ENCODE measurements around the gene RAD51B. TPM values are rescaled to one million over a fixed set of nuclear protein-coding genes. Genes with fewer than 3 reads are reported as not detected.
A peak's percentile ranks its signal among the peaks of the same experiment; 100 is the strongest.

RAD51B gene
- total RNA-seq, 4 donors from 2014 or later, result 12.6 to 26.4 (median 16.7) TPM

DNA sequence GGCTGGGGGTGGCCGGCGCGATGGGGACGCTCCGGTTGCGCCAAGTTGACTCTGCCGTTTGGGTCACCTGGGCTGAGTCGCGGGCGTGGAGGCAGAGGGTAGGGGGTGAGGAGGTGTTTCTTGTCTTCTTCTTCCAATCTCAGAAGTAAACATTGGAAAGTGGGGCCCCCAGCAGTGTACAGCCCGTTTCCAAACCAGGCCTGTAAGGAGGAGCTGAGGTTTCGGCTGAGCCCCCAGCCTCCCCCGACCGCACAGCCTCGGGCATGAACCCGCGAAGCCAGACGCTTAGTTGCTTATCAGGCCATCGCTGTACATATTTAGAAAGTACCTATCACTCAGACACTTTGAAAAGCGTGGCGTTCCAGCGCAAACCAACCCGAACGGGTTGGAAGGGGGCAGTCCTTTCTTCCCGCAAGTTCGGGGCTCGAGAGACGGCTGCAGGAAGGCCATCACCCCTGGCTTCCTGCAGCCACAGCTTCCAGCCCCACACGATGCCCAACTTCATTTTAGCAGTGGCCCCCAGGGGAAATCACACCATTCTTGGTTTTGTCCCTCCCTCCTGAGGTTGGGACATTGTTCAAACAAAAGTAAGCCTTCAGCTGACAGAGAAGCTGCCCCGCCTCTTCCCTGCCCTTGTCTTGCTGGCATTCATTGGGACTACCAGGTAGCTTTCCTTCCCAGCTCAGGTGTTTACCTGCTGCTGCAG, 809.2 kb downstream of the RAD51B start:
- DNase-seq (ENCODE audit: low spot score in 2 of 2), result no peak
- H3K4me3 ChIP-seq, result peak overlapping the region; percentile 23 to 51 (median 38)
- no peaks in the 10 kb centered on the region for H3K9me3 ChIP-seq
- peaks cover 5 to 76% (median 32%) of the 10 kb centered on the region in 4 donors for H3K4me1 ChIP-seq
- no peaks in the 10 kb centered on the region for H3K36me3 ChIP-seq
- 39 to 46% methylated on average over 29 to 30 of the region's 30 CpGs for WGBS, 2 donors
- H3K27me3 ChIP-seq, result no peaks in the 10 kb centered on the region
- TF ChIP-seq, protein P1, sequence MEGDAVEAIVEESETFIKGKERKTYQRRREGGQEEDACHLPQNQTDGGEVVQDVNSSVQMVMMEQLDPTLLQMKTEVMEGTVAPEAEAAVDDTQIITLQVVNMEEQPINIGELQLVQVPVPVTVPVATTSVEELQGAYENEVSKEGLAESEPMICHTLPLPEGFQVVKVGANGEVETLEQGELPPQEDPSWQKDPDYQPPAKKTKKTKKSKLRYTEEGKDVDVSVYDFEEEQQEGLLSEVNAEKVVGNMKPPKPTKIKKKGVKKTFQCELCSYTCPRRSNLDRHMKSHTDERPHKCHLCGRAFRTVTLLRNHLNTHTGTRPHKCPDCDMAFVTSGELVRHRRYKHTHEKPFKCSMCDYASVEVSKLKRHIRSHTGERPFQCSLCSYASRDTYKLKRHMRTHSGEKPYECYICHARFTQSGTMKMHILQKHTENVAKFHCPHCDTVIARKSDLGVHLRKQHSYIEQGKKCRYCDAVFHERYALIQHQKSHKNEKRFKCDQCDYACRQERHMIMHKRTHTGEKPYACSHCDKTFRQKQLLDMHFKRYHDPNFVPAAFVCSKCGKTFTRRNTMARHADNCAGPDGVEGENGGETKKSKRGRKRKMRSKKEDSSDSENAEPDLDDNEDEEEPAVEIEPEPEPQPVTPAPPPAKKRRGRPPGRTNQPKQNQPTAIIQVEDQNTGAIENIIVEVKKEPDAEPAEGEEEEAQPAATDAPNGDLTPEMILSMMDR (IDR thresholded peaks at IDR 0.05), result no peak
- peak in 1 of 2 donors; percentile 0 for TF ChIP-seq POLR2A (IDR thresholded peaks at IDR 0.05)
- H3K27ac ChIP-seq, result peak overlapping the region; percentile 63 to 90 (median 84)

DNA sequence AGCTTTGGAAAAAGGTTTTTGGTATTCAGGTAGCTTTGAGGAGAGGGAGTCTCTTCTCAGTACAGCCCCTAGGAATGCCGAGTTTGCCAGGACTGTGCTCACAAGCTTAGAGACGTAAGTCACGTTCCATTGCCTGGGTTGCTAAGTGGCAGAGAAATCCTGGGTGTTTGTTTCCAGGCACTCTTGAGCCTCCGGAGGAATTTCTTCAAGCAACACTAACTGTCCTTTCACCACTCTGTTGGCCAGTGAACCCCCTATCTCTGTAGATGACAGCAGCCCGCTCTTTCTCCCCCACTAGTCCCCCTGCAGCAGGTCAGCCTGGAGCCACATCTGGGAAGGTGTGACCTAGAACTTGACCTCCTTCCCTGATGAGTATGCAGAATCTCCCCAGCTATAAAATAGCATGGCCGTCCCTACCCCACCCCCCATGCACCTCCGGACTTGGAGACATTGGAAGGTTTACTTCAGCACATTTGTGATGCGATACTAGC, 810.5 kb downstream of the RAD51B start:
- Histone ChIP-seq H3K36me3 (no peaks in the 10 kb centered on the region), H3K4me1 (peaks cover 5 to 86% (median 37%) of the 10 kb centered on the region in 4 donors), H3K4me3 (no peak overlapping the region), H3K27me3 (no peaks in the 10 kb centered on the region), H3K27ac (peak overlapping the region; percentile 5 to 90 (median 66)), H3K9me3 (no peaks in the 10 kb centered on the region)
- 70 to 76% methylated on average over 8 of the region's 8 CpGs for WGBS, 2 donors
- no peak for DNase-seq (ENCODE audit: low spot score in 2 of 2)
- TF ChIP-seq, protein P1 (IDR thresholded peaks at IDR 0.05), result no peak
- no peak for TF ChIP-seq POLR2A (IDR thresholded peaks at IDR 0.05)
- no peak for TF ChIP-seq EP300 (IDR thresholded peaks at IDR 0.05)

DNA sequence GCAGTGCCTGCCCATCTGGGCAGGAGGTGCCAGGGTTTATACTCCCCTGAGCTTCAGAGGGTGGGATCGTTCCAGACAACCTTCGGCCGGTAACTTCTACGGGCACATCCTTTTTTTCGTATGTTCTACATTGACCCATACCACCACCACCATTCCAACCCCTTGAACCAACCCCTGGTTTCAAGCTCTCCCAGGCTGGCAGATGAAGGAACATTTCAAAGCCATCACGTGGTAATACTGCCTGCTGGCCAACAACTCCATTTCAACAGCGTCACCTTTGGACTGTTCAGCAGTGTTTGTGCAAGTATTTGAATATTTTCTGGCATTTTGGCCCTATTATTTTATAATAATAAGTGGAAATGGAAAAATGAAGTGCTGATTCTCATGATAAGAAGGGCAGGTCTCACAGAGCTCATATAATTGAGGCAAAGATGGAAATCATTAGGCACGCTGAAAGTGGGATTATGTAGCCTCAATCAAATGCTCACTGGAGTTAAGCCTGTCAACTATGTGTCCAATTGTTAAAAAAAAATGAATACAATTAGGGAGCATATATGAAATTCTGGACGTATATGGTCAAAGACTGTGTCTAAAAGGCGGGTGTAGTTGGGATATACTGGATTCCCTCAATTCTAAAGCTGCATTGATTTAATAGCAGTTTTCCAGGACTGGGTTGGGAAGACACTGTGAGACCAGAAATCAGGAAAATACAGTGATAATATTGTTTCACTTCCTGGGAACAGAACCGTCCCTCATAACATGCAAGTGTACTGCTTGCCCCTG, 811.2 kb downstream of the RAD51B start:
- H3K4me1 ChIP-seq, result peaks cover 5 to 82% (median 37%) of the 10 kb centered on the region in 4 donors
- peak overlapping the region; percentile 46 to 90 (median 76) for H3K27ac ChIP-seq

DNA sequence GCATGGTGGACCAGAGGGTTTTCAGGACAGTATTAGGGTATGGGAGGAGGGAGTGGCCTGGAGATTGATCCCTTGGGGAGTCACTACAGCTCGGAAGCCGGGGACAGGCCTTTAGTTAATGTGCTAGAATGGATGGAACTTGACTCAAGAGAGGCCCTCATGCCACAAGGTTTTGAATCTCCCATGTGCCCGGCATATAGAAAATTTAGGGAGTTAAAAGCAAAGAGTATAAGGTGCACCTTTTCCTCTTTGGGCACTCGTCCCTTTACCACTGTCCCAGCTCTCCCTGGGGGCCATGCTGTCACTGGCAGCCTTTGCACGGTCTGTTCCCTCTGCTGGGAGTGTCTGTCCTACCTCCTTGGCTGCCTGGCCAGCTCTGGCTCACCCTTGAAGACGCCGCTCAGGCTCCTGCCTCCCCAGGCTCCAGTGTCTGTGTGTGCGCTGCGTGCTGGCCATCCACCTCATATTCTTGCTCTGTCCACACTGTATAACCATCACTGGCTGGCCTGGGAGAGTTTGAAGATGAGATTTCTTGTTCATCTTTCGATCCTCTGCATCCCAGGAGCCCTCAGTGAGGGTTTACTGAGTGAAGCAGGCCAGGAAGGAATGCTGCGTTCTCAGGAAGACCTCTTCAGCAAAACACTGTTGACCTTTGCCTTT, 811.9 kb downstream of the RAD51B start:
- H3K27me3 ChIP-seq, result no peaks in the 10 kb centered on the region
- H3K4me1 ChIP-seq, result peaks cover 5 to 82% (median 37%) of the 10 kb centered on the region in 4 donors
- 71% methylated on average over 11 of the region's 11 CpGs for WGBS, 2 donors
- TF ChIP-seq EP300 (IDR thresholded peaks at IDR 0.05), result peak in 1 of 2 donors; percentile 19
- TF ChIP-seq, protein P1 (IDR thresholded peaks at IDR 0.05), result no peak
- no peak for DNase-seq (ENCODE audit: low spot score in 2 of 2)
- H3K4me3 ChIP-seq, result no peak overlapping the region
- no peaks in the 10 kb centered on the region for H3K9me3 ChIP-seq
- H3K27ac ChIP-seq, result peak overlapping the region; percentile 46 to 90 (median 76)
- no peaks in the 10 kb centered on the region for H3K36me3 ChIP-seq

More for the DNA sequence above, 811.2 kb downstream of the RAD51B start:
- H3K9me3 ChIP-seq, result no peaks in the 10 kb centered on the region
- no peak overlapping the region for H3K4me3 ChIP-seq
- no peak for TF ChIP-seq POLR2A (IDR thresholded peaks at IDR 0.05)
- peak in 1 of 2 donors; percentile 66 for TF ChIP-seq EP300 (IDR thresholded peaks at IDR 0.05)
- no peak for DNase-seq (ENCODE audit: low spot score in 2 of 2)
- no peaks in the 10 kb centered on the region for H3K36me3 ChIP-seq
- no peaks in the 10 kb centered on the region for H3K27me3 ChIP-seq
- WGBS, 2 donors, result 61 to 68% methylated on average over 10 to 11 of the region's 11 CpGs

DNA sequence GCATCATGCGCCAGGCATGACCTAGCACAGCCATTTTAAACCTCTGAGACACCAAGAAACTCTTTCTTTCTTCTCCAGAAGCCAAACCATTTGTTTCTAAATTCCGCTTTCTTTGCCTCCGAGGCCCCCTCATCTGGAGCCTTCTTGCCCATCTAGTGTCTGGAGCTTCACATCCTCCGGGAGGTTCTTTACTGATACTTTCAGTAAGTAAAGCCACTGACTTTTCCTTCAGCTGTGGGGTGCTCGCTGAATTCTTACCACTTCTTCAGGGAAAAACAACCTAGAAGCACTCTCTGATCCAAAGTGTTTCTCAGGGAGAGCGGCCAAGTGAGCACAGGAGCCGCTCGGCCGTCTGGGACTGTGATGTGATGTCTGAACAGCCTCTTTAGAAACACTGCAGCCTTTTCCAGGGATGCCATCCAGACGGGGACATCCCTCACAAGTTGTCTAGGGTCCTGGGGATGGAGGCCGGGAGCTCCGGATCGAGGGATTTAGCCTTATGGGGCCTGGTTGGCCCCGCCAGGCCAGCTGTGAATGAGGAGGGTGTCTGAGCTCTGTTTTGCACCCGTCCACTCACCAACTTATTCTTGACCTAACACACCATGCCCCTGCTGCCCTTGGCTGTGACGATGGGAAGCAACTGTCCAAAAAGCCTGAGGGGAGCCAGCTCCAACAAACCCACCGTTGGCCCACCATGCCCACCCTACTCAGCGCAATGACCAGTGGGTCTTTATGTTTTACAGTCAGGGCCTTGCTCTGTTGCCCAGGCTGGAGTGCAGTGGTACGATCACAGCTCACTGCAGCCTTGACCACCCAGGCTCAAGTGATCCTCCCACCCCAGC, 812.7 kb downstream of the RAD51B start:
- Histone ChIP-seq H3K4me1 (peaks cover 5 to 82% (median 40%) of the 10 kb centered on the region in 4 donors), H3K4me3 (no peak overlapping the region), H3K9me3 (no peaks in the 10 kb centered on the region), H3K27ac (peak overlapping the region; percentile 46 to 90 (median 76)), H3K27me3 (no peaks in the 10 kb centered on the region), H3K36me3 (no peaks in the 10 kb centered on the region)
- DNase-seq (ENCODE audit: low spot score in 2 of 2), result peak in 1 of 2 donors; percentile 53
- TF ChIP-seq EP300 (IDR thresholded peaks at IDR 0.05) (peak in 1 of 2 donors; percentile 18), POLR2A (IDR thresholded peaks at IDR 0.05) (no peak)
- 80 to 83% methylated on average over 17 to 19 of the region's 19 CpGs for WGBS, 2 donors

Data from tibial nerve (tissue), 4 donors.